Jurkat, Clone E6-1 (cell line): ENCODE data around the gene BLOC1S5.
"Not testable (repeated sequence)": the region's sequence is repeated elsewhere in the genome, so short reads cannot be mapped to it uniquely, and the experiment has no call there.

ENCODE experiments used
- DNase-seq: peaks from one replicate; pipeline ENCODE4 v3.0.0-alpha.2; 2011; ENCODE audit warnings: low read depth, low spot score
- H3K4me3 ChIP-seq: 2 replicates; pipeline ENCODE4 v1.5.1; 2011; ENCODE audit warnings: mild to moderate bottlenecking, low read length, control low read depth, moderate library complexity

Gene BLOC1S5

GRCh38 chr6:8000636-8001035 lies 63.6 kb downstream of the BLOC1S5 start:
- DNase-seq, result no peak
- H3K4me3 ChIP-seq, result no peak overlapping the region

GRCh38 chr6:8000188-8000596 lies 64.0 kb downstream of the BLOC1S5 start:
- no peak for DNase-seq
- no peak overlapping the region for H3K4me3 ChIP-seq

GRCh38 chr6:7999201-7999600 lies 65.0 kb downstream of the BLOC1S5 start:
- no peak for DNase-seq
- no peak overlapping the region for H3K4me3 ChIP-seq

DNA sequence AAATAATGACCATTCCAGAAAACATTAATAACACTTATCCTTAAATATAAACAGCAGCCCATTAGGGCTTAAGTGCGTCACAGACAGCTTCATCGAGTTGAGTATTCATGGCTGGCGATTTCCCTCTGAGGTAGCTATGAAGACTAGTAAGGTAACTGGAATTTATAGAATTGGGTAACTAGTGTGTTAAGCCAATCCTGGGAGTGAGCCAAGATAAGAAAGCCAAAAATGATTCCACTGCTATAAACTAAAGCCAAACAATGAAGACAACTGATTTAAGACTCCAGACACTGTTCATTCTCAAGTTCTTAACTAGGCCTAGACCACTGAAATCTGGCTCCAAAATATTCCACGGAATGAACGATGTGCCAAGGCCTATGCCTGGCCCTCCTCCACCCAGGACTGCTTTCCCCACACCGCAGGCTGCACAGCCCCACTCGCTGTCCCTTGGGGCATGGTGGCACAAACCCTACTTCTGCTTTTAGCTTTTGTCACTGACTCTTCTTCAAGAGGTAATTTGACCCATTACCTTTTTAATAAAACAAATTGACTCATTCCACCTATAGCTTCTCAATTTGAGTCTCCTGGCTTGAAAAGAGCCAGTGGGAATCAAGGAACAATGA lies 66.0 kb downstream of the BLOC1S5 start:
- no peak for DNase-seq

GRCh38 chr6:7997286-7997685 lies 66.9 kb downstream of the BLOC1S5 start:
- H3K4me3 ChIP-seq, result no peak overlapping the region
- no peak for DNase-seq

More for the DNA sequence above, 66.0 kb downstream of the BLOC1S5 start:
- H3K4me3 ChIP-seq, result no peak overlapping the region

DNA sequence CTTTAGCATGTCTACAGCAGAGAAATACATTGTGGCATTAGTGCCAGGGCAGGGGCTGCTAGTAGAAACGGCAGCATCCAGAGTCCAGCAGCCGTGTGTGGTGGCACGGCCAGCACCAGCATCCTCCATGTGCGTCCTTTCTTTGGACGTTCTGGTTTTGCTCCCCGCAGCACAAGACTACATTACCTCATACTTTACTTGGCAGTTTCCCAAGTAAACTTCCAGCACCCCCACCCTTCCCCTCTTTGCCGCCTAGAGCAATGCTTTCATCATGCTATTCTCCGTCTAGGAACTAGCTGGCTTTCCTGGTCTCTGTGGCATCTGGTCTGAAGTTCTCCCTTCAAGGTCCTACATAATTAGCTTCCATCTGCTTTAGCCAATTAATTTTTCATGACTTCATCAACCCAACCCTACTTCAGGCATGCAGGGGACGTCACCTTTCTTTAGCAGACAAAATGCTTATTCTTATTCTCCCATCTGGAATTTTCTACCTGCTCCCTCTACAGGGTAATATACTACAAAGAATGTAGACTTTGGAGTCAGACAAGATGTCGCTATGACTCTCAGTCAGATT lies 67.6 kb downstream of the BLOC1S5 start:
- no peak for DNase-seq

GRCh38 chr6:7993952-7994351 lies 70.2 kb downstream of the BLOC1S5 start:
- DNase-seq, result no peak
- H3K4me3 ChIP-seq, result no peak overlapping the region

More for the DNA sequence above, 67.6 kb downstream of the BLOC1S5 start:
- no peak overlapping the region for H3K4me3 ChIP-seq

DNA sequence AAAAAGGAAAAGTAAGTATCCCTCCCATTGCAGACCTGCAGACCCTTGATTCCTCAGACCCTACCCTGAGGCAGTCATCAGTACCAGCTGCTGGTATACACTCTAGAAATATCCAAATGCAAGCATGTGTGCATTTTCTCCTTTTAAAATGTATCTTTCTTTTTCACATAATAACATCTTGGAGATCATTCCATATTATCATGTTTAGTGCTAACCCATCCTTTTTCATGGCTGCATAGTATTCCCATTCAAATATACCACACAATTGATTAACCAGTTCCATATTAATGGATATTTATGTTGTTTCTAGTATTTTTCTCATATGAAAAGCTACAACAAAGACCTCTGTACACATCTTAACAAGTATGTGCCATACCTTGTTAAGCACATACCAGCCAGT lies 70.8 kb downstream of the BLOC1S5 start:
- H3K4me3 ChIP-seq, result no peak overlapping the region
- DNase-seq, result no peak

- no peak overlapping the region for H3K4me3 ChIP-seq
- no peak for DNase-seq
Observed at GRCh38 chr6:7992002-7992815, 72.0 kb downstream of the BLOC1S5 start.

DNA sequence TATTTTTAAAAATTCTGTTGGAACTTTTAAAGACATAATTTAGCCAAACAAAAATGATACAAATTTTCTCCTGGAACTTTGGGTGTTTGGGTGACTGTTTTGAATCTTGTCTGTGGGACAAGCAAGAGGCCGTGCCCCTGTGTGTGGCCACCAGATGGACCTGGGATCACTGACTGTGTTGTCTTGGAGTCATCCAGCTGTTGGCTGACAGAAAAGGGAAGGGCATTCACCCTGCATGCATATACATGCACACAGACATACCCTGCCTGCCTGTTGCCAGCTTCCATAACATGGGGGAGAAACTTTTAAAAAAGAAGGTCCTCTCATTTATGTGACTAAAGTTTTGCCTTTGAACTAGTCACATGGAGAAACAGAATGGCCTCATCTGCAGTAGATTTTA lies 72.7 kb downstream of the BLOC1S5 start:
- H3K4me3 ChIP-seq, result no peak overlapping the region
- no peak for DNase-seq

DNA sequence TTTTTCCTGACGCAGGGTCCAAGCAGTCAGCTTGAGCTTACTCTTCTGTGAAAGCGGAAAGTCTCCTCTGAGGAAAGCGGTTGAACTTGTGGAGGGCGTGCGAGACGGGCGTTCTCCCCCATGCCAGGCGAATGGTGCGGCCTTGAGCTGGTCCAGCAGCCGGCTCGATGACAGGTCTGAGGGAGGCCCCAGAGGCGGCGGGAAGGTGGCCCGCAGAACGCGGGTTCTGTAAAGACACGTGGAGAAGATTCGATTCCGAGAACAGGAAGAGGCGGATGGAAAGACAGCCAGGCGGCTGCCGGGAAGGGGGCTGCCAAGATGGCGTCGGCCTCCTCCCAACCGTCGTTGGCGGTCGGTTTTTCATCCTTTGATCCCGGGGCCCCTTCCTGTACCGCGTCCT lies 78.0 kb downstream of the BLOC1S5 start:
- no peak for DNase-seq
- no peak overlapping the region for H3K4me3 ChIP-seq

- DNase-seq, H3K4me3 ChIP-seq: not testable (repeated sequence)
Observed at GRCh38 chr6:7983967-7984366, 80.2 kb downstream of the BLOC1S5 start.

- H3K4me3 ChIP-seq, result no peak overlapping the region
- no peak for DNase-seq
Observed at GRCh38 chr6:7979831-7980230, 84.4 kb downstream of the BLOC1S5 start.

GRCh38 chr6:7978736-7979135 lies 85.5 kb downstream of the BLOC1S5 start:
- H3K4me3 ChIP-seq, result no peak overlapping the region
- DNase-seq, result peak; percentile 60

DNA sequence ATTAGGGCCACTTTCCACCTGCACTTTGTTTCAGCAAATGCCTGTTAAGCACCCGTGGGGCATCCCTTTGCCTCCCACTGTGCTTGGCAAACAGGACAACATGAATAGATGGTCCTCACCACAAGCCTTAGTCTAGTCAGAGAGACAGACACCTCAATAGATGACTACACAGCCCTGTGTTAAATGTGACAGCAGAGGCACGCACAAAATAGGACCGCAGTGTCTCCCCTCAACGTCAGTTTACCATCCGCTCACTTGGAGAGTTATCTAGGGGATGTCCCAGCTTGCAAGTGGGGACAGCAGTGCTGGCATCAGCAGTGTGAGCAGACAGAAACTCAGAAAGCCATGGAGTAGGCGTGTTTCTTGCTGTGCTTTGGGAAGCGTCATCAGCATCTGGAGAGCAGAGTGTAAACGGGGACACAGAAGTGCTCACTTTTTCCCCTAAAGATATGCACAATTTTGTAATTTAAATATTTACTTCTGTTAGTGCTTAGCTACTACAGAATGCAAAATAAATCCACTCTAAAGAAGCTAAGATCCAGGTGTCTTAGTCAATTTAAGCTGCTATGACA lies 87.6 kb downstream of the BLOC1S5 start:
- DNase-seq, result no peak
- no peak overlapping the region for H3K4me3 ChIP-seq

DNA sequence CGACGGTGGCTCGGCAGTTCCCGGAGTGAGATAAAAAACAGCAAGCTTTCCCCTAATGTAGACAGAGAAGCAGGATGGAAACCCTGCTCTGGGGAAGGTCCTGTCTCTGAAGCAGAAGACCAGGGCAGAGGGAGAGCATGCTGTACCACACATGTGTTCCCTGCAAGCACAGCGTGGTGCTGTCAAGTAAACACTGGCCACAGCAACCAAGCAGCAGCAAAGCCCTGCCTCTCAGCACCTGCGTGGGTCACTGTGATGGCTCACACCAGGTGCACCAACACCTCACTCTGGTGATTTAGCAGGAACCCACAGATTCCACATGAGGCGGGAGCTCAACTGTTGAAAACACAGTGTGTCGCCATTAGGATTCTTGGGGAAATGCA lies 88.4 kb downstream of the BLOC1S5 start:
- no peak overlapping the region for H3K4me3 ChIP-seq
- DNase-seq, result no peak

- DNase-seq, result no peak
- no peak overlapping the region for H3K4me3 ChIP-seq
Observed at GRCh38 chr6:7974938-7975763, 89.0 kb downstream of the BLOC1S5 start.

DNA sequence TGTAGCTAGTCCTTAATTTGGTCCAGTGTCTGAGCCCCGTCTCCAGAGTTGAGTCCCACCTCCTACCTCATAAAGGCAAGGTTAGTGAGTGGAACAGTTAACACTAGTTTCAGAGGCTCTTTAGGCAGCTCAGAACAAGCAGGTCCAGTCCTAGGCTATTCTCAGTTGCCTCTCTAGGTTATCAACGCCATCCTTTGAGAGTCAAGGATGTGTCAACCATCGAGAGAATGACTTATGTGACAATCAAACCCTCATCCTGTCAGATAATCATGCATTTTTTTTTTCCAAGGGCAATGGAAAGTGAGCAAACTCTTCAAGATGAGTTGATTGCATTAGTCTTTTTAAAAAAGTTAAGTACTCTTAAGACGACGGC lies 89.6 kb downstream of the BLOC1S5 start:
- no peak overlapping the region for H3K4me3 ChIP-seq
- DNase-seq, result no peak

- DNase-seq, result no peak
- H3K4me3 ChIP-seq, result no peak overlapping the region
Observed at GRCh38 chr6:7973584-7973983, 90.6 kb downstream of the BLOC1S5 start.
